ENCODE measurements around the gene LRRC31.

LRRC31 gene

DNA sequence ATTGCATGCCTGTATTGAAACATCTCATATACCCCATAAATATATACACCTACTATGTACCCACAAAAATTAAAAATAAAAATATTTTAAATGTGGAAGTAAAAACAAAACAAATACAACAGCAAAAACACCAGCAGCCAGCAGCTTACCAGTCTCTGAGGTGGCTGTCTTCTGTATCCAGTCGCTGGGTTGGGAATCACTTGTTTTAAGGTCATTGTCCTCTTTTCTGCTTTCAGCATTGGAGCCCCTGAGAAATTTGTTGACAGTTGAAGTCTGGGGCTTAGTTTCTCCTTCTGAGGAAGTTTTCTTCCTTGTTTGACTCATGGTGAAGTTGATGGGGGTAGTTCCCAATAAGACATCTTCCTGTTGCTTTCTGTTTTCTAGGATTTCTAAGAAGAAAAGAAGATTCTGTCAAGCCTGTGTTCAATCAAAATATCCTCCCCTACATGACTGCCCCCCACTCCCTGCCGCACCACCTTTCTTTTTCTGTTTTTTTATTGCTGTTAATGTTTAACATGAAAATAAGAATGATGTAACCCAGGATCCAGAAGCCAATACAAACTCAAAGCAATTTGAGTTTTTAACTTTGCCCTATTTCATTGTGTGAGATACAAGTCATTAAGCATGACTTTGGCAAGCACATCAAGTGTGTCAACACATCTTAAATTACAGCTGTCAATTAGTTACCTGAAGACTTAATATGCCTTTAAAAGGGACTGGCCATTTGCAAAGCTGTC lies at the start of gene LRRC31:
Gene LRRC31 (minus strand): TSS at position 452 of the 737 bp plus-strand sequence. CDS start 128 bp downstream, at position 324.
- no peak for TF ChIP-seq CTCF (IDR thresholded peaks at IDR 0.05)
- Histone ChIP-seq H3K36me3 (no peaks in the 10 kb centered on the region), H3K4me1 (ENCODE audit: control insufficient read depth in 1 of 2, insufficient read depth in 1 of 2, low read depth in 1 of 2, low read length in 1 of 2) (peaks cover 20 to 24% of the 10 kb centered on the region in 2 experiments), H3K9me3 (no peaks in the 10 kb centered on the region), H3K27ac (no peak within 1 kb of the TSS), H3K27me3 (no peaks in the 10 kb centered on the region), H3K4me3 (ENCODE audit: low read depth in 1 of 2, low read length in 1 of 2) (no peak within 1 kb of the TSS)

DNA sequence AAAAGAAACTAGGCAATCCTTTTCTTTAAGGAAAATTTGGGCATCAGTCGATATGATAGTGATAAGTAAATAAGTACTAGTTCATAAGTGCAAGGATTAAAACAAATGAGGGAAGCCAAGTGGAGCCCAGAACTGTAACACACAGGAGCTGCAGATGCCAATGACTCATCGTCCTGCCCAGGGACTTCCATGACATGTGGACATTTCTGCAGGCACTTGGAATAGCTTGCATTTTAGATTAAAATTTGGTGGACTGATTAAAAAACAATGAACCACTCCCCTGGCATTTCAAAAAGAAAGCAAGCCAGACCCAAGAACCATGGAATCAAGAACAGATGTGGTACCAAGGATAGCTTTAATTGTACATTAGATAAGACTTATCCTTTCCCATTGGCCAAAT lies 44.6 kb upstream of the LRRC31 start:
- no peaks in the 10 kb centered on the region for H3K27me3 ChIP-seq

DNA sequence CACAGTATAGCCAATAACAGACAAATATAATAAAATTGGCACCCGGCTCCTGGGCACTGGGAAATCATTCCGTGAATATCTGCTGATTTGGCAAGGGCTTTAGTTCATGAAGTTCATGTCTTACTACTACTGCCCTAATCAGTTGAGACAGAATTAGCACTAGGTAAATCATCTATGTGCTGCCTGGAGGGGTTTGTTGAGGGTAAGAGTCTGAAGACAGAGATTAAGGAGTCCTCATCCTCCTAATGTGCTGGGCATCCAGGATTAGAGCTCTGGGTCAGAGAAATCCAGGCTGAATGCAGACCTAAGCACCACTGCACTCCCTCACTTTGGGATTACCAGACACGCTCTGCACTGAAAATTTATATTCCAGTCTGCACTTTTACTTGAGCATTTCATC lies 43.6 kb upstream of the LRRC31 start:
- H3K4me1 ChIP-seq (ENCODE audit: control insufficient read depth in 1 of 2, insufficient read depth in 1 of 2, low read depth in 1 of 2, low read length in 1 of 2) = no peaks in the 10 kb centered on the region
- no peak for TF ChIP-seq CTCF (IDR thresholded peaks at IDR 0.05)
- H3K4me3 ChIP-seq (ENCODE audit: low read depth in 1 of 2, low read length in 1 of 2) = no peak overlapping the region
- no peaks in the 10 kb centered on the region for H3K9me3 ChIP-seq
- H3K27me3 ChIP-seq = no peaks in the 10 kb centered on the region
- H3K27ac ChIP-seq = no peak overlapping the region
- H3K36me3 ChIP-seq = no peaks in the 10 kb centered on the region

More for the DNA sequence above, 44.6 kb upstream of the LRRC31 start:
- H3K9me3 ChIP-seq = no peaks in the 10 kb centered on the region
- TF ChIP-seq CTCF (IDR thresholded peaks at IDR 0.05) = no peak
- no peak overlapping the region for H3K27ac ChIP-seq
- H3K36me3 ChIP-seq = no peaks in the 10 kb centered on the region
- no peak overlapping the region for H3K4me3 ChIP-seq (ENCODE audit: low read depth in 1 of 2, low read length in 1 of 2)
- H3K4me1 ChIP-seq (ENCODE audit: control insufficient read depth in 1 of 2, insufficient read depth in 1 of 2, low read depth in 1 of 2, low read length in 1 of 2) = no peaks in the 10 kb centered on the region

DNA sequence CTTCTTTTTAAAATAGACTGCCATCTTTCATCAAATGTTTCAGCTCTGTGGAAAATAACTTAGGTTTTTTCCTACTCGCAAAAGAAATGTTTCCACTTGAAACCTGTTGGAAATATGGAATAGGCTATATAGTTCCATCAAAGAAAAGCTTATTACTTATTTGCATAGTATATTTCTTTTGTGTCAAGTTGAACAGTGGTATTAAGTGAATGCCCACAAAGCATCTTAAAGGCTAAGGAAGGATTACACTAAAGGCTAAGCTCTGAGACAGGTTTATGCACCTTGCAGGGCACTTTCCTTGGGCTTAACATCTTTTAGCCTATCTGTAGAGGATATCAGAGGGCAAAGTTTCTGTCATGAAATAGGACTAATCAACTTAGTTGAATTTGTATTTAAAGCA lies 41.5 kb upstream of the LRRC31 start, which contains the start of gene SAMD7:
Gene SAMD7 (plus strand): TSS at position 301 of the 400 bp plus-strand sequence. CDS start 7,927 bp downstream, outside the sequence.
- no peak for TF ChIP-seq CTCF (IDR thresholded peaks at IDR 0.05)
- Histone ChIP-seq H3K4me3 (ENCODE audit: low read depth in 1 of 2, low read length in 1 of 2) (no peak within 1 kb of the TSS), H3K27me3 (peaks cover 7% of the 10 kb centered on the region), H3K36me3 (no peaks in the 10 kb centered on the region), H3K9me3 (no peaks in the 10 kb centered on the region), H3K4me1 (ENCODE audit: control insufficient read depth in 1 of 2, insufficient read depth in 1 of 2, low read depth in 1 of 2, low read length in 1 of 2) (peaks cover 0 to 7% of the 10 kb centered on the region in 2 experiments), H3K27ac (no peak within 1 kb of the TSS)

- H3K4me3 ChIP-seq (ENCODE audit: low read depth in 1 of 2, low read length in 1 of 2) = no peak overlapping the region
- peaks cover 7% of the 10 kb centered on the region for H3K27me3 ChIP-seq
- no peak overlapping the region for H3K27ac ChIP-seq
- H3K36me3 ChIP-seq = no peaks in the 10 kb centered on the region
- peaks cover 0 to 7% of the 10 kb centered on the region in 2 experiments for H3K4me1 ChIP-seq (ENCODE audit: control insufficient read depth in 1 of 2, insufficient read depth in 1 of 2, low read depth in 1 of 2, low read length in 1 of 2)
- TF ChIP-seq CTCF (IDR thresholded peaks at IDR 0.05) = no peak
- H3K9me3 ChIP-seq = no peaks in the 10 kb centered on the region
These were observed 38.2 kb upstream of the LRRC31 start for GRCh38 chr3:169907944-169908343.
